ENCODE measurements around the gene TDRD7. TPM values are rescaled to one million over a fixed set of nuclear protein-coding genes. Genes with fewer than 3 reads are reported as not detected.

TDRD7 gene
- total RNA-seq = 4.7 TPM in 2 replicates

GRCh38 chr9:97411789-97412625, at the start of gene TDRD7:
TDRD7 (plus strand) TSS chr9:97412096; CDS start chr9:97428466, 16,370 bp downstream.
- peak within 1 kb of the TSS; percentile 84 for H3K4me3 Mint-ChIP-seq
- H3K4me1 Mint-ChIP-seq (ENCODE audit: low read depth) = peaks cover 35% of the 10 kb centered on the region
- no peaks in the 10 kb centered on the region for H3K9me3 Mint-ChIP-seq
- H3K36me3 Mint-ChIP-seq (ENCODE audit: low read depth) = peaks cover 3% of the 10 kb centered on the region
- H3K27me3 Mint-ChIP-seq (ENCODE audit: insufficient read depth) = peaks cover 34% of the 10 kb centered on the region
- peak within 1 kb of the TSS; percentile 61 for H3K27ac Mint-ChIP-seq
- peak; percentile 87 for DNase-seq (ENCODE audit: low spot score)
- intact Hi-C loops (cut with micrococcal nuclease) = loop anchor here (1.0 to 10.0 kb wide), 8 partner anchors 15 to 845 kb away; partner anchors contain the start of genes TMOD1 and TRMO

- no peak overlapping the region for H3K4me3 Mint-ChIP-seq
- intact Hi-C loops (cut with micrococcal nuclease) = no loop called here
- DNase-seq (ENCODE audit: low spot score) = no peak
- H3K27ac Mint-ChIP-seq = no peak overlapping the region
- H3K9me3 Mint-ChIP-seq = no peaks in the 10 kb centered on the region
- H3K27me3 Mint-ChIP-seq (ENCODE audit: insufficient read depth) = no peaks in the 10 kb centered on the region
- no peaks in the 10 kb centered on the region for H3K36me3 Mint-ChIP-seq (ENCODE audit: low read depth)
- H3K4me1 Mint-ChIP-seq (ENCODE audit: low read depth) = peaks cover 10% of the 10 kb centered on the region
These were observed 48.9 kb upstream of the TDRD7 start for GRCh38 chr9:97362777-97363545.

GRCh38 chr9:97363661-97364299, 48.1 kb upstream of the TDRD7 start:
- Mint-ChIP-seq H3K27ac (no peak overlapping the region), H3K4me3 (no peak overlapping the region), H3K27me3 (ENCODE audit: insufficient read depth) (no peaks in the 10 kb centered on the region), H3K9me3 (peaks cover 3% of the 10 kb centered on the region), H3K36me3 (ENCODE audit: low read depth) (no peaks in the 10 kb centered on the region), H3K4me1 (ENCODE audit: low read depth) (peaks cover 10% of the 10 kb centered on the region)
- intact Hi-C loops (cut with micrococcal nuclease) = no loop called here
- no peak for DNase-seq (ENCODE audit: low spot score)

- no peak overlapping the region for H3K27ac Mint-ChIP-seq
- intact Hi-C loops (cut with micrococcal nuclease) = no loop called here
- H3K36me3 Mint-ChIP-seq (ENCODE audit: low read depth) = no peaks in the 10 kb centered on the region
- peaks cover 8% of the 10 kb centered on the region for H3K9me3 Mint-ChIP-seq
- no peak for DNase-seq (ENCODE audit: low spot score)
- H3K4me3 Mint-ChIP-seq = no peak overlapping the region
- H3K27me3 Mint-ChIP-seq (ENCODE audit: insufficient read depth) = no peaks in the 10 kb centered on the region
- H3K4me1 Mint-ChIP-seq (ENCODE audit: low read depth) = peaks cover 10% of the 10 kb centered on the region
These were observed 47.0 kb upstream of the TDRD7 start for GRCh38 chr9:97364769-97365490.

- Mint-ChIP-seq H3K36me3 (ENCODE audit: low read depth) (no peaks in the 10 kb centered on the region), H3K4me3 (no peak overlapping the region), H3K27ac (no peak overlapping the region), H3K9me3 (peaks cover 12% of the 10 kb centered on the region), H3K4me1 (ENCODE audit: low read depth) (peaks cover 10% of the 10 kb centered on the region), H3K27me3 (ENCODE audit: insufficient read depth) (no peaks in the 10 kb centered on the region)
- DNase-seq (ENCODE audit: low spot score) = no peak
- intact Hi-C loops (cut with micrococcal nuclease) = no loop called here
These were observed 46.3 kb upstream of the TDRD7 start for GRCh38 chr9:97365634-97366033.

- Mint-ChIP-seq H3K27me3 (ENCODE audit: insufficient read depth) (no peaks in the 10 kb centered on the region), H3K36me3 (ENCODE audit: low read depth) (no peaks in the 10 kb centered on the region), H3K9me3 (peaks cover 12% of the 10 kb centered on the region), H3K27ac (no peak overlapping the region), H3K4me1 (ENCODE audit: low read depth) (peaks cover 10% of the 10 kb centered on the region), H3K4me3 (no peak overlapping the region)
- DNase-seq (ENCODE audit: low spot score) = no peak
- intact Hi-C loops (cut with micrococcal nuclease) = no loop called here
These were observed 45.4 kb upstream of the TDRD7 start for GRCh38 chr9:97366476-97366875.

GRCh38 chr9:97366889-97367288, 45.0 kb upstream of the TDRD7 start:
- intact Hi-C loops (cut with micrococcal nuclease) = no loop called here
- H3K4me1 Mint-ChIP-seq (ENCODE audit: low read depth) = peaks cover 10% of the 10 kb centered on the region

GRCh38 chr9:97367729-97368128, 44.2 kb upstream of the TDRD7 start:
- DNase-seq (ENCODE audit: low spot score) = no peak
- no peaks in the 10 kb centered on the region for H3K36me3 Mint-ChIP-seq (ENCODE audit: low read depth)
- H3K9me3 Mint-ChIP-seq = peaks cover 12% of the 10 kb centered on the region
- H3K27me3 Mint-ChIP-seq (ENCODE audit: insufficient read depth) = no peaks in the 10 kb centered on the region
- H3K4me3 Mint-ChIP-seq = no peak overlapping the region
- peaks cover 7% of the 10 kb centered on the region for H3K4me1 Mint-ChIP-seq (ENCODE audit: low read depth)
- intact Hi-C loops (cut with micrococcal nuclease) = no loop called here
- H3K27ac Mint-ChIP-seq = no peak overlapping the region

More at GRCh38 chr9:97366889-97367288, 45.0 kb upstream of the TDRD7 start:
- Mint-ChIP-seq H3K9me3 (peaks cover 12% of the 10 kb centered on the region), H3K4me3 (no peak overlapping the region), H3K27ac (no peak overlapping the region), H3K36me3 (ENCODE audit: low read depth) (no peaks in the 10 kb centered on the region), H3K27me3 (ENCODE audit: insufficient read depth) (no peaks in the 10 kb centered on the region)
- no peak for DNase-seq (ENCODE audit: low spot score)

GRCh38 chr9:97368964-97369363, 42.9 kb upstream of the TDRD7 start:
- no peak for DNase-seq (ENCODE audit: low spot score)
- Mint-ChIP-seq H3K27ac (no peak overlapping the region), H3K4me1 (ENCODE audit: low read depth) (no peaks in the 10 kb centered on the region), H3K4me3 (no peak overlapping the region), H3K36me3 (ENCODE audit: low read depth) (no peaks in the 10 kb centered on the region), H3K9me3 (peaks cover 12% of the 10 kb centered on the region), H3K27me3 (ENCODE audit: insufficient read depth) (no peaks in the 10 kb centered on the region)
- intact Hi-C loops (cut with micrococcal nuclease) = no loop called here

GRCh38 chr9:97372580-97372979, 39.3 kb upstream of the TDRD7 start:
- H3K9me3 Mint-ChIP-seq = peaks cover 12% of the 10 kb centered on the region
- H3K27ac Mint-ChIP-seq = no peak overlapping the region
- H3K36me3 Mint-ChIP-seq (ENCODE audit: low read depth) = no peaks in the 10 kb centered on the region
- DNase-seq (ENCODE audit: low spot score) = no peak
- intact Hi-C loops (cut with micrococcal nuclease) = no loop called here
- H3K4me3 Mint-ChIP-seq = no peak overlapping the region
- no peaks in the 10 kb centered on the region for H3K4me1 Mint-ChIP-seq (ENCODE audit: low read depth)
- H3K27me3 Mint-ChIP-seq (ENCODE audit: insufficient read depth) = no peaks in the 10 kb centered on the region

- Mint-ChIP-seq H3K27ac (no peak overlapping the region), H3K4me3 (no peak overlapping the region), H3K36me3 (ENCODE audit: low read depth) (no peaks in the 10 kb centered on the region), H3K27me3 (ENCODE audit: insufficient read depth) (no peaks in the 10 kb centered on the region), H3K9me3 (peaks cover 12% of the 10 kb centered on the region), H3K4me1 (ENCODE audit: low read depth) (no peaks in the 10 kb centered on the region)
- DNase-seq (ENCODE audit: low spot score) = no peak
- intact Hi-C loops (cut with micrococcal nuclease) = no loop called here
These were observed 38.6 kb upstream of the TDRD7 start for GRCh38 chr9:97373331-97373730.

GRCh38 chr9:97374811-97375210, 37.1 kb upstream of the TDRD7 start:
- intact Hi-C loops (cut with micrococcal nuclease) = no loop called here
- Mint-ChIP-seq H3K9me3 (peaks cover 4% of the 10 kb centered on the region), H3K4me3 (no peak overlapping the region), H3K4me1 (ENCODE audit: low read depth) (no peaks in the 10 kb centered on the region), H3K27me3 (ENCODE audit: insufficient read depth) (no peaks in the 10 kb centered on the region), H3K27ac (no peak overlapping the region), H3K36me3 (ENCODE audit: low read depth) (no peaks in the 10 kb centered on the region)
- no peak for DNase-seq (ENCODE audit: low spot score)

Data from activated T-helper 1 cell treated with anti-CD3 and anti-CD28 coated beads, Interleukin-12 subunit alpha, Interleukin-12 subunit beta, Interleukin-2, Interleukin-4 antibody, amounts not matched to agents 30 ng/mL and 10 ng/mL and 1 ng/mL, durations not matched to agents 14 hours and 24 hours and 36 hours (primary cell).